ENCODE data around the gene SRSF5. TPM values are rescaled to one million over a fixed set of nuclear protein-coding genes. Genes with fewer than 3 reads are reported as not detected.
"Not testable (repeated sequence)": the region's sequence is repeated elsewhere in the genome, so short reads cannot be mapped to it uniquely, and the experiment has no call there.

Gene SRSF5
- 231 TPM for polyA plus RNA-seq (2013, experiment 1 of 2)
- 225 TPM for polyA plus RNA-seq (2013, experiment 2 of 2)

DNA sequence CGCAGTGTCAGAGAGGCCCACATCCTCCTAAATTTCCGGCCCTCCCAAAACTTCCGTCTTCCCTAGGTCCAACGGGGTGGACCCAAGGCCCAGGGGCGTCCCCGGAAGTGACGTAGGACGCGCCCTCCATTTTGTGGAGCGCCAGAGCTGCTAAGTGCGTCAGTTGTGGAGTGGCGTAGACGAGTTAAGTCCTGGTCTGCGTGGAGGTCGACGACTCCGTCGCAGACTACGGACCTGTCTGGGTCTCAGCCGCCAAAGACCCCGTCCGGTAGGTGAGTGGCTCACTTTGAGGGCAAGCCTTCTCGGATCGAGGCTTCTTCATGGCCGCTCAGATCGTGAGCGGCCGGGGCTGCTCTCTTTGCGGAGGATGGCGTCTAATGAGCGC is at the start of gene SRSF5:
TSS of gene SRSF5 (plus strand) at position 159 of the 385 bp plus-strand sequence. CDS start 1,015 bp downstream, outside the sequence.
- Histone ChIP-seq H3K23ac (ENCODE audit: low read length) (no peak within 1 kb of the TSS), H2BK15ac (replicated peaks; ENCODE audit: low read depth) (no peak within 1 kb of the TSS), H3K4me3 (ENCODE audit: low read length) (peak within 1 kb of the TSS; percentile 84), H3K4me2 (ENCODE audit: low read length) (peak within 1 kb of the TSS; percentile 52), H3K27ac (ENCODE audit: low read depth, low read length) (peak within 1 kb of the TSS; percentile 92), H3K79me2 (ENCODE audit: control insufficient read depth, insufficient read depth, low read length) (peaks cover 27% of the 10 kb centered on the region), H3K56ac (ENCODE audit: low read length) (peak within 1 kb of the TSS; percentile 96), H2BK5ac (ENCODE audit: low read length) (peak within 1 kb of the TSS; percentile 73), H4K8ac (ENCODE audit: low read depth, low read length) (peak within 1 kb of the TSS; percentile 95), H3K79me1 (ENCODE audit: low read length) (peaks cover 17% of the 10 kb centered on the region), H2AK5ac (ENCODE audit: low read length) (peak within 1 kb of the TSS; percentile 88), H3K27me3 (ENCODE audit: insufficient read depth, low read length, poor library complexity) (no peaks in the 10 kb centered on the region), H3K4me1 (ENCODE audit: control insufficient read depth, low read depth, low read length) (peaks cover 4% of the 10 kb centered on the region), H4K5ac (ENCODE audit: low read length) (peak within 1 kb of the TSS; percentile 68), H2BK120ac (ENCODE audit: low read depth, low read length) (no peak within 1 kb of the TSS), H3K9ac (ENCODE audit: low read length) (peak within 1 kb of the TSS; percentile 93), H3K18ac (ENCODE audit: low read length) (peak within 1 kb of the TSS; percentile 81), H3K36me3 (ENCODE audit: control insufficient read depth, insufficient read depth, low read length) (peaks cover 22% of the 10 kb centered on the region), H3K4ac (ENCODE audit: low read depth, low read length) (peak within 1 kb of the TSS; percentile 92)
- peak; percentile 99 for DNase-seq
- no CpG with 5 or more reads among the region's 31 CpGs for WGBS (ENCODE audit: extremely low coverage, insufficient coverage, low lambda C conversion rate)

DNA sequence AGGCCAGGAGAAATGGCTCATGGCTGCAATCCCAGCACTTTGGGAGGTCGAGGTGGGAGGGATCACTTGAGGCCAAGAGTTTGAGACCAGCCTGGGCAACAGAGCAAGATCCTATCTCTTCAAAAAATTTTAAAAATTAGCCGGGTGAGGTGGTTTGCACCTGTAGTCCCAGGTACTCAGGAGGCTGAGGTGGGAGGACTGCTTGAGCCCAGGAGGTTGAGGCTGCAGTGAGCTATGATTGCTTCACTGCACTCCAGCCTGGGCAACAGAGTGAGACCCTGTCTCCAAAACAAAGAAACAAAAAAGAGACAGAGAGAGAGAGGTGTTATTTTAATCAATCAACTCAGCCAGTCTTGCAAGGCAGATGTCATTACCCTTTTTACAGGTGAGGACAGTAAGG is 48.3 kb upstream of the SRSF5 start:
- H2BK15ac ChIP-seq (replicated peaks; ENCODE audit: low read depth); H3K36me3 ChIP-seq (ENCODE audit: control insufficient read depth, insufficient read depth, low read length); H3K79me2 ChIP-seq (ENCODE audit: control insufficient read depth, insufficient read depth, low read length); H2BK120ac ChIP-seq (ENCODE audit: low read depth, low read length); H4K8ac ChIP-seq (ENCODE audit: low read depth, low read length); H3K27ac ChIP-seq (ENCODE audit: low read depth, low read length); H3K27me3 ChIP-seq (ENCODE audit: insufficient read depth, low read length, poor library complexity); H3K9ac ChIP-seq (ENCODE audit: low read length); H3K18ac ChIP-seq (ENCODE audit: low read length); H2AK5ac ChIP-seq (ENCODE audit: low read length); H4K5ac ChIP-seq (ENCODE audit: low read length); H3K79me1 ChIP-seq (ENCODE audit: low read length); DNase-seq; H3K56ac ChIP-seq (ENCODE audit: low read length); H3K4ac ChIP-seq (ENCODE audit: low read depth, low read length); H3K4me1 ChIP-seq (ENCODE audit: control insufficient read depth, low read depth, low read length); H2BK5ac ChIP-seq (ENCODE audit: low read length); H3K4me2 ChIP-seq (ENCODE audit: low read length); H3K23ac ChIP-seq (ENCODE audit: low read length); H3K4me3 ChIP-seq (ENCODE audit: low read length): not testable (repeated sequence)
- no CpG with 5 or more reads among the region's 2 CpGs for WGBS (ENCODE audit: extremely low coverage, insufficient coverage, low lambda C conversion rate)

DNA sequence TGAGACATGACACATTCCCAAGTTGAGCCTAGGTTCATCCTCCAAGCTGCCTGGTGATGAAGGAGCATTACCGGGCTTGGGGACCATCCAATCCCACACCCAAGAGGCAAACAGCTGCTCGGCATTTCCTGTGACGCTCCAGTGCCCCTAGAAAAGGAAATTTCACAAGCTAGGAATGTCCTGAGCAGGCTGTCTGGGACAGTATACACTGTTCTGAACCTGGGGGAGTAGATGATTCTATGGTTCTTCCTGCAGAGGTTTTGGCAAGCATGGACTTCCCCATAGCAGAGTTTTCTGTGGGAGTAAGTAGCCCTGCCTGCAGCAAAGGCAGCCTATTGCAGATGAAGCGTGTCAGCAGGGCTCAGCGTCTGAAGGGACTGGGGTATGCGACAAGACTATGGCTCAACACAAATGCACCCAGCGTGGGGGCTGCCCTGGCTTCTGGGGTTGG is 47.4 kb upstream of the SRSF5 start:
- no peaks in the 10 kb centered on the region for H3K79me2 ChIP-seq (ENCODE audit: control insufficient read depth, insufficient read depth, low read length)
- no peaks in the 10 kb centered on the region for H3K79me1 ChIP-seq (ENCODE audit: low read length)
- no peak overlapping the region for H2BK15ac ChIP-seq (replicated peaks; ENCODE audit: low read depth)
- no peaks in the 10 kb centered on the region for H3K4me1 ChIP-seq (ENCODE audit: control insufficient read depth, low read depth, low read length)
- no peak overlapping the region for H3K9ac ChIP-seq (ENCODE audit: low read length)
- WGBS (ENCODE audit: extremely low coverage, insufficient coverage, low lambda C conversion rate) = no CpG with 5 or more reads among the region's 7 CpGs
- H3K27me3 ChIP-seq (ENCODE audit: insufficient read depth, low read length, poor library complexity) = no peaks in the 10 kb centered on the region
- DNase-seq = no peak
- no peak overlapping the region for H3K4ac ChIP-seq (ENCODE audit: low read depth, low read length)
- no peak overlapping the region for H3K23ac ChIP-seq (ENCODE audit: low read length)
- no peak overlapping the region for H3K4me2 ChIP-seq (ENCODE audit: low read length)
- no peak overlapping the region for H3K4me3 ChIP-seq (ENCODE audit: low read length)
- H4K8ac ChIP-seq (ENCODE audit: low read depth, low read length) = no peak overlapping the region
- H3K36me3 ChIP-seq (ENCODE audit: control insufficient read depth, insufficient read depth, low read length) = no peaks in the 10 kb centered on the region
- H2BK120ac ChIP-seq (ENCODE audit: low read depth, low read length) = no peak overlapping the region
- no peak overlapping the region for H3K56ac ChIP-seq (ENCODE audit: low read length)
- no peak overlapping the region for H3K18ac ChIP-seq (ENCODE audit: low read length)
- H2AK5ac ChIP-seq (ENCODE audit: low read length) = no peak overlapping the region
- H4K5ac ChIP-seq (ENCODE audit: low read length) = no peak overlapping the region
- H2BK5ac ChIP-seq (ENCODE audit: low read length) = no peak overlapping the region
- no peak overlapping the region for H3K27ac ChIP-seq (ENCODE audit: low read depth, low read length)

- no peak overlapping the region for H3K18ac ChIP-seq (ENCODE audit: low read length)
- no peaks in the 10 kb centered on the region for H3K79me2 ChIP-seq (ENCODE audit: control insufficient read depth, insufficient read depth, low read length)
- no peak overlapping the region for H3K56ac ChIP-seq (ENCODE audit: low read length)
- H3K27ac ChIP-seq (ENCODE audit: low read depth, low read length) = no peak overlapping the region
- H3K27me3 ChIP-seq (ENCODE audit: insufficient read depth, low read length, poor library complexity) = no peaks in the 10 kb centered on the region
- H3K4me3 ChIP-seq (ENCODE audit: low read length) = no peak overlapping the region
- no CpG with 5 or more reads among the region's 4 CpGs for WGBS (ENCODE audit: extremely low coverage, insufficient coverage, low lambda C conversion rate)
- H2BK5ac ChIP-seq (ENCODE audit: low read length) = no peak overlapping the region
- H3K4me2 ChIP-seq (ENCODE audit: low read length) = no peak overlapping the region
- no peak overlapping the region for H2BK15ac ChIP-seq (replicated peaks; ENCODE audit: low read depth)
- no peak for DNase-seq
- H4K8ac ChIP-seq (ENCODE audit: low read depth, low read length) = no peak overlapping the region
- no peaks in the 10 kb centered on the region for H3K4me1 ChIP-seq (ENCODE audit: control insufficient read depth, low read depth, low read length)
- no peaks in the 10 kb centered on the region for H3K79me1 ChIP-seq (ENCODE audit: low read length)
- H3K4ac ChIP-seq (ENCODE audit: low read depth, low read length) = no peak overlapping the region
- no peak overlapping the region for H2BK120ac ChIP-seq (ENCODE audit: low read depth, low read length)
- H3K36me3 ChIP-seq (ENCODE audit: control insufficient read depth, insufficient read depth, low read length) = no peaks in the 10 kb centered on the region
- H3K23ac ChIP-seq (ENCODE audit: low read length) = no peak overlapping the region
- H3K9ac ChIP-seq (ENCODE audit: low read length) = no peak overlapping the region
- no peak overlapping the region for H4K5ac ChIP-seq (ENCODE audit: low read length)
- no peak overlapping the region for H2AK5ac ChIP-seq (ENCODE audit: low read length)
Observed at GRCh38 chr14:69720912-69721311, 46.0 kb upstream of the SRSF5 start.

DNA sequence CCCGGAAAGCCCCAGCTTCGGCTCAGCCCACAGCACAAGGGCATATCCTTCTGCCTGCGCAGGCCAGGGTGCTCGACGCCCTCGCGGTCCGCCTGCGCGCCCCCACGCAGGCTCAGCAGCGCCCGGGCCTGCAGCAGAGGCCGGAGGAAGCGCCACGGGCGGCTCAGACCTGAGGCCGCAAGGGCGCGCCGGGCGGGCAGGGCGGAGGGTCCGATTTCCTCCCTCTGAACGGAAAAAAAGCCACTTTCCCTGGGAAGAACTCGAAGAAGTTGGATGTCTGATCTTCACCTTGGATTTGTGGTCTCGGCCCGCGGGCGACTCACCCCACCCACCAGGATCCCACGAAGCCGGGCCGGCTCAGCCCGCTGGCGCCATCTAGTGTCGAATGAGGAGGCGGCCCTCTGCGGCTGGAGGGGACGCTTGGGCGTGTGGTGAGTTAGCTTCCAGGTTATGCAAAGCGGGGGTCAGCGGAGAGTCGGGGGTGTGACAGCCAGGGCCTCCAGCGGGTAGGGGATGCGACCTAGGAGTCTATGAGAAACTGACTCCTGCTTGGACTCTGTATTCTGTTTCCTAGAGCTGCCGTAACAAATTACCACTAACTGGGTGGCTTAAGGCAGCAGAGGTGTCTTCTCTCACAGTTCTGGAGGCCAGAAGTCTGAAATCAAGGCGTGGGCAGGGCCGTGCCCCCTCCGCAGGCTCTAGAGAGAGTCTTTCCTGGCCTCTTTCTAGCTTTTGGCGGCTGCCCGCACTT is 40.0 kb upstream of the SRSF5 start:
- peak overlapping the region; percentile 29 for H3K18ac ChIP-seq (ENCODE audit: low read length)

More for the DNA sequence above, 40.0 kb upstream of the SRSF5 start:
- Histone ChIP-seq H3K36me3 (ENCODE audit: control insufficient read depth, insufficient read depth, low read length) (no peaks in the 10 kb centered on the region), H3K4me3 (ENCODE audit: low read length) (no peak overlapping the region), H3K79me1 (ENCODE audit: low read length) (no peaks in the 10 kb centered on the region), H4K8ac (ENCODE audit: low read depth, low read length) (no peak overlapping the region), H2BK15ac (replicated peaks; ENCODE audit: low read depth) (no peak overlapping the region), H3K9ac (ENCODE audit: low read length) (peak overlapping the region; percentile 73), H4K5ac (ENCODE audit: low read length) (no peak overlapping the region), H3K27ac (ENCODE audit: low read depth, low read length) (no peak overlapping the region), H3K4me2 (ENCODE audit: low read length) (peak overlapping the region; percentile 68), H3K23ac (ENCODE audit: low read length) (no peak overlapping the region), H3K79me2 (ENCODE audit: control insufficient read depth, insufficient read depth, low read length) (no peaks in the 10 kb centered on the region), H3K4ac (ENCODE audit: low read depth, low read length) (no peak overlapping the region), H3K27me3 (ENCODE audit: insufficient read depth, low read length, poor library complexity) (no peaks in the 10 kb centered on the region), H3K4me1 (ENCODE audit: control insufficient read depth, low read depth, low read length) (no peaks in the 10 kb centered on the region), H2AK5ac (ENCODE audit: low read length) (no peak overlapping the region), H2BK5ac (ENCODE audit: low read length) (no peak overlapping the region), H2BK120ac (ENCODE audit: low read depth, low read length) (no peak overlapping the region), H3K56ac (ENCODE audit: low read length) (peak overlapping the region; percentile 86)
- no CpG with 5 or more reads among the region's 51 CpGs for WGBS (ENCODE audit: extremely low coverage, insufficient coverage, low lambda C conversion rate)
- peak; percentile 71 for DNase-seq
